MCF 10A (cell line): ENCODE measurements around the gene MUSTN1. TPM values are rescaled to one million over a fixed set of nuclear protein-coding genes. Genes with fewer than 3 reads are reported as not detected.

Experiments used
- BruUV-seq: library from RNA; stranded (reverse); fragments of 400-500 nt; replicated peaks from 2 replicates; lab custom pipeline; 2021; lab: Mats Ljungman, UMichigan
- CTCF ChIA-PET: fragments of 300-600 bp; sonication (Branson Sonifier 250); formaldehyde crosslinking; extraction: SDS; loops from one replicate; lab custom pipeline; 2021; ENCODE audit warnings: antibody characterized with exemption, inconsistent platforms; lab: Yijun Ruan, JAX
- POLR2A ChIA-PET: fragments of 300-600, 350-650 bp; sonication (Branson Sonifier 250); formaldehyde crosslinking; extraction: SDS; loops from one replicate; lab custom pipeline; 2020; ENCODE audit warnings: antibody characterized with exemption, inconsistent platforms; lab: Yijun Ruan, JAX
- DNase-seq: peaks from one replicate; pipeline ENCODE4 v3.0.0-alpha.2; 2018; ENCODE audit not compliant: unreplicated experiment
- H3K27ac Mint-ChIP-seq: one replicate; pipeline ENCODE4 v1.8.0; 2022; ENCODE audit warnings: mild to moderate bottlenecking, low read depth, mixed read lengths; ENCODE audit not compliant: unreplicated experiment
- H3K27me3 Mint-ChIP-seq: one replicate; pipeline ENCODE4 v1.8.0; 2022; ENCODE audit warnings: mixed read lengths; ENCODE audit not compliant: insufficient read depth, unreplicated experiment
- H3K36me3 Mint-ChIP-seq: one replicate; pipeline ENCODE4 v1.8.0; 2022; ENCODE audit warnings: mild to moderate bottlenecking, moderate library complexity, mixed read lengths; ENCODE audit not compliant: insufficient read depth, unreplicated experiment
- H3K4me1 Mint-ChIP-seq: one replicate; pipeline ENCODE4 v1.8.0; 2022; ENCODE audit warnings: mixed read lengths; ENCODE audit not compliant: insufficient read depth, unreplicated experiment
- H3K4me3 Mint-ChIP-seq: one replicate; pipeline ENCODE4 v1.8.0; 2022; ENCODE audit warnings: mild to moderate bottlenecking, moderate library complexity, mixed read lengths; ENCODE audit not compliant: unreplicated experiment
- H3K9me3 Mint-ChIP-seq: one replicate; pipeline ENCODE4 v1.8.0; 2022; ENCODE audit warnings: mixed read lengths; ENCODE audit not compliant: unreplicated experiment
- intact Hi-C: fragments of 100-400 bp; cut with micrococcal nuclease; formaldehyde crosslinking; loops from 2 replicates; pipeline ENCODE4 v1.14.1; 2022
- total RNA-seq: library from RNA; stranded (reverse); gene quantifications from 2 replicates; pipeline ENCODE4 v1.2.3, GENCODE V29; 2022
- TF ChIP-seq, protein P1 (sequence below): fragments of 200-600 bp; IDR thresholded peaks from one replicate; pipeline ENCODE4 v1.8.0; 2022; ENCODE audit warnings: antibody characterized with exemption, mild to moderate bottlenecking; ENCODE audit not compliant: unreplicated experiment

Gene MUSTN1
- total RNA-seq, 1 experiment from 2014 or later = not detected

DNA sequence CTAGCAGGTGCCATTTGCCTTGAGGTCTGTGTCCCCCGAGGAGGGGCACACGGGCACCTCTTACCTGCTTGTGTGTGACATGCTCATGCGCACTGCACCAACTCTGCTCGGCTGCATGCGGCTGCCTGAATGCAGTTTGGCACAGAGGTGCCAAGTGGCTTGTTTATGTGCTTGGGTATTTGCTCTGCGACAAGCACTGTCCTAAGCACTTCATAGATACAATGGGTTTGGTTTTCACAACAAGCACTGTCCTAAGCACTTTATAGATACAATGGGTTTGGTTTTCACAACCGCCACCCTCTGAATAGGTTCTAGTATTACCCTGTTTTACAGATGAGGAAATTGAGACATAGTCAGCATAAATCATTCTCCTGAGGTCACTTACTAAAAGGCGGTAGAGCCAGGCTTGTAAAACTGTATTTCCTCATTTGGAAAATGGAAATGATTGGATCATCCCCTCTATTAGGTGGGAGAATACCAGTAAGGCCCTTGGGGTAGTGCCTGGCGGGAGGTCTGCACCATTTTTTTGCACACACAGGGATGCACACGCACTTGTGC lies 4.8 kb downstream of the MUSTN1 start:
- intact Hi-C loops = no loop called here
- DNase-seq = no peak
- H3K27ac Mint-ChIP-seq = no peak overlapping the region
- no peaks in the 10 kb centered on the region for H3K27me3 Mint-ChIP-seq
- BruUV-seq = no TSS peak
- POLR2A ChIA-PET = no interaction called here
- no peak overlapping the region for H3K4me3 Mint-ChIP-seq
- H3K36me3 Mint-ChIP-seq = no peaks in the 10 kb centered on the region
- CTCF ChIA-PET = interaction anchor here (0.7 to 1.1 kb wide), 2 partner anchors 21 to 57 kb away, joined by 3 to 4 read pairs; no protein-coding TSS in a partner anchor
- no peaks in the 10 kb centered on the region for H3K9me3 Mint-ChIP-seq
- TF ChIP-seq, protein P1, sequence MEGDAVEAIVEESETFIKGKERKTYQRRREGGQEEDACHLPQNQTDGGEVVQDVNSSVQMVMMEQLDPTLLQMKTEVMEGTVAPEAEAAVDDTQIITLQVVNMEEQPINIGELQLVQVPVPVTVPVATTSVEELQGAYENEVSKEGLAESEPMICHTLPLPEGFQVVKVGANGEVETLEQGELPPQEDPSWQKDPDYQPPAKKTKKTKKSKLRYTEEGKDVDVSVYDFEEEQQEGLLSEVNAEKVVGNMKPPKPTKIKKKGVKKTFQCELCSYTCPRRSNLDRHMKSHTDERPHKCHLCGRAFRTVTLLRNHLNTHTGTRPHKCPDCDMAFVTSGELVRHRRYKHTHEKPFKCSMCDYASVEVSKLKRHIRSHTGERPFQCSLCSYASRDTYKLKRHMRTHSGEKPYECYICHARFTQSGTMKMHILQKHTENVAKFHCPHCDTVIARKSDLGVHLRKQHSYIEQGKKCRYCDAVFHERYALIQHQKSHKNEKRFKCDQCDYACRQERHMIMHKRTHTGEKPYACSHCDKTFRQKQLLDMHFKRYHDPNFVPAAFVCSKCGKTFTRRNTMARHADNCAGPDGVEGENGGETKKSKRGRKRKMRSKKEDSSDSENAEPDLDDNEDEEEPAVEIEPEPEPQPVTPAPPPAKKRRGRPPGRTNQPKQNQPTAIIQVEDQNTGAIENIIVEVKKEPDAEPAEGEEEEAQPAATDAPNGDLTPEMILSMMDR = no peak
- peaks cover 6% of the 10 kb centered on the region for H3K4me1 Mint-ChIP-seq

DNA sequence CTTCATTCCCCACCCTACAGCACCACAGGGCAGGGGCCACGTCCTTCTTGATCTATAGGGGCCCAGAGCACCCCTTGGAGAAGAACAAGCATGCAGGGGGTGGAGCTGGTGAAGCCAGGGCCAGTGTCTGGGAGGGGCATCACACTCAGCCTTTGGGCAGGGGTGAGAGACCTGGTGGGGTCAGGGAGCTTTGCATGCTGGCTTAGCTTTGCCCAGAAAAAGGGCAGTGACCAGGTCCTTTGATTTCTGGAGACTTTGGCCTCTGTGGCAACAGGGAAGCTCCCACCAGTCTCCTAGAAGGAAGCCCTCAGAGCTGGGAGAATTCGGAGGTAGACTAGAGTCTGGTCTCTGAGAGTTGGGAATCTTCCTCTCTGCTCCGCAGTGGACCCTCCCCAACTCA lies 5.3 kb downstream of the MUSTN1 start:
- intact Hi-C loops = no loop called here
- H3K36me3 Mint-ChIP-seq = no peaks in the 10 kb centered on the region
- DNase-seq = no peak
- H3K9me3 Mint-ChIP-seq = no peaks in the 10 kb centered on the region
- ChIA-PET POLR2A (no interaction called here), CTCF (interaction anchor here (0.5 to 1.1 kb wide), 3 partner anchors 22 to 187 kb away, joined by 3 to 7 read pairs (median 4); no protein-coding TSS in a partner anchor)
- TF ChIP-seq, protein P1 = no peak
- H3K4me1 Mint-ChIP-seq = peaks cover 6% of the 10 kb centered on the region
- no peaks in the 10 kb centered on the region for H3K27me3 Mint-ChIP-seq
- no TSS peak for BruUV-seq
- no peak overlapping the region for H3K4me3 Mint-ChIP-seq
- no peak overlapping the region for H3K27ac Mint-ChIP-seq

DNA sequence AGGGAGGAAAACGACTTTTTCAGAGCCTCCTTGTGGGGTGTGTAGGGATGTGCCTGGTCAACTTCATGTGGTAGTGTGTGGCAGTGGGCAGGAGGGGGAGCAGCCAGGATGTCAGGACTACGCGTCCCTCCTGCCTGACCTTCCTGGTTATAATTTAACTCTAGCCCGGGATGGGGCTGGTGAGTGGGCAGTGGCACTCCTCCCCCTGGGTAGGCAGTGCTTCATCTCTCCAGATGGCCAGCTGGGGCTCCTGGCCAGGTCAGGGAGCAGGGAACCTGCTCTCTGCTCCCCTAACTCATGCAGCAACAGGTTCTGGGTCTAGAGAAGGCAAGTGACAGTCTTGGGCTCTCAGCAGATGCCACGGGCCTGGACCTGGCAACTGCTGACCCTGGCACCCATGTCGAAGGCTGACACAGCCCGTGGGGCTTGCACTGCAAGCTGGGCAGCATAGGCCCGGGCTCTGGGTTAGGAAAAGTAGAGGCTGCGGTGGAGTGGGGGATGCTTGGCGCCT lies 6.9 kb downstream of the MUSTN1 start:
- TF ChIP-seq, protein P1 = no peak
- Mint-ChIP-seq H3K27ac (no peak overlapping the region), H3K36me3 (no peaks in the 10 kb centered on the region), H3K27me3 (no peaks in the 10 kb centered on the region), H3K4me3 (no peak overlapping the region), H3K4me1 (peaks cover 6% of the 10 kb centered on the region), H3K9me3 (no peaks in the 10 kb centered on the region)
- POLR2A ChIA-PET = no interaction called here
- no TSS peak for BruUV-seq
- no peak for DNase-seq
- intact Hi-C loops = no loop called here
- CTCF ChIA-PET = no interaction called here

DNA sequence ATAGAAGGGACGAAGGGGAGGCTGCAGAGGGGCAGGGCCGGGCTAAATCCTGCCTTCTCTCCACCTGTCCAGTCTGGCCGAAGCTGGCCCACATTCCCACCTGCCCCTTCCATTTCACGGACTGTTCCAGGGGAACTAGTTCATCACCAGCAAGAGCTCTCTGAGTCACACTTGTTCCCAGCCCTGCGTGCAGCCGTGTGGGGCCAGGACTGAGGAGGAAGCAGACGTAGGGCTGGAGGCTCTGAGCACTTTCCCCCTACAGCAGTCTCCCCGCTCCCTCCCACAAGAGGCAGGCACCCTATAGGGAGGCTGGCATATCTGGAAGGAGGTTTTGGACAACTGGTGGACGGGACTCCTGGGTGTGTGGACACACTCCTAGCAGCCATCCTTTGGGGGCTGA lies 7.4 kb downstream of the MUSTN1 start:
- H3K27ac Mint-ChIP-seq = no peak overlapping the region
- ChIA-PET POLR2A (no interaction called here), CTCF (interaction anchor here (0.6 to 0.7 kb wide), 3 partner anchors 26 to 375 kb away, joined by 3 to 4 read pairs (median 4); no protein-coding TSS in a partner anchor)
- intact Hi-C loops = no loop called here
- BruUV-seq = no TSS peak
- H3K4me3 Mint-ChIP-seq = no peak overlapping the region
- H3K9me3 Mint-ChIP-seq = no peaks in the 10 kb centered on the region
- no peaks in the 10 kb centered on the region for H3K27me3 Mint-ChIP-seq
- peak; percentile 38 for DNase-seq
- TF ChIP-seq, protein P1 = no peak
- no peaks in the 10 kb centered on the region for H3K36me3 Mint-ChIP-seq
- H3K4me1 Mint-ChIP-seq = peaks cover 6% of the 10 kb centered on the region
